HCT116 (cell line): ENCODE measurements around the gene C19orf38. TPM values are rescaled to one million over a fixed set of nuclear protein-coding genes. Genes with fewer than 3 reads are reported as not detected.

ENCODE experiments used
- ATAC-seq: fragments of 200-7000 bp; cut with Tn5 transposase; 2 replicates; pipeline ENCODE4 v1.9.1; 2020; ENCODE audit warnings: mild to moderate bottlenecking, moderate library complexity
- BruUV-seq: library from RNA; stranded (reverse); fragments of 400-500 nt; replicated peaks from 2 replicates; lab custom pipeline; 2021; lab: Mats Ljungman, UMichigan
- CTCF ChIA-PET: fragments of 300-600 bp; sonication (Branson Sonifier 250); formaldehyde crosslinking; loops from one replicate; lab custom pipeline; 2021; ENCODE audit warnings: antibody characterized with exemption; lab: Charles Lee
- POLR2A ChIA-PET: fragments of 300-600, 350-600 bp; sonication (Branson Sonifier 250); formaldehyde crosslinking; loops from one replicate; lab custom pipeline; 2021; ENCODE audit warnings: antibody characterized with exemption; lab: Charles Lee
- RAD21 ChIA-PET, 2 experiments: fragments of 300-600 bp; sonication (Branson Sonifier 250); formaldehyde crosslinking; loops; one replicate each; lab custom pipeline; 2023; ENCODE audit warnings: low total read pairs in 2 of 2; ENCODE audit not compliant: uncharacterized antibody in 2 of 2, unreplicated experiment in 2 of 2, low non-redundant PET in 1 of 2; lab: Charles Lee
- DNase-seq: peaks from one replicate; pipeline ENCODE4 v3.0.0-alpha.2; 2010; ENCODE audit warnings: low read depth, low spot score
- H2AFZ ChIP-seq: fragments of 200-600 bp; shearing (Covaris generic), sonication (generic); 2 replicates; pipeline ENCODE4 v1.6.1; 2017; ENCODE audit warnings: low read depth, mixed run types, mixed read lengths, antibody characterized with exemption, low read length; ENCODE audit not compliant: poor library complexity, severe bottlenecking
- H3K27ac ChIP-seq: 2 replicates; pipeline ENCODE4 v1.5.1; 2012; ENCODE audit warnings: low read depth, low read length
- H3K27me3 ChIP-seq: fragments of 200-600 bp; sonication (generic); 2 replicates; pipeline ENCODE4 v1.6.1; 2016; ENCODE audit warnings: mixed run types, low read length, mixed read lengths; ENCODE audit not compliant: insufficient read depth
- H3K36me3 ChIP-seq, 2 experiments: fragments of 200-500 bp in 1 of 2; fragments of 200-600 bp in 1 of 2; sonication (Bioruptor generic) in 1 of 2; sonication (generic) in 1 of 2; 2 replicates each; pipeline versions ENCODE4 v1.5.1 to v1.6.1; 2014 to 2016; ENCODE audit warnings: low read length in 2 of 2, inconsistent platforms in 1 of 2, mixed read lengths in 1 of 2, mixed run types in 1 of 2; ENCODE audit not compliant: insufficient read depth in 2 of 2, control insufficient read depth in 1 of 2
- H3K4me1 ChIP-seq, 2 experiments: fragments of 200-600 bp in 1 of 2; sonication (generic) in 1 of 2; 2 replicates each; pipeline versions ENCODE4 v1.5.1 to v1.6.1; 2012 to 2017; ENCODE audit warnings: low read length in 2 of 2, inconsistent platforms in 1 of 2, mild to moderate bottlenecking in 1 of 2, mixed read lengths in 1 of 2, mixed run types in 1 of 2, moderate library complexity in 1 of 2; ENCODE audit not compliant: insufficient read depth in 2 of 2, control insufficient read depth in 1 of 2
- H3K4me2 ChIP-seq: fragments of 200-600 bp; sonication (generic); 2 replicates; pipeline ENCODE4 v1.6.1; 2017; ENCODE audit warnings: mixed run types, low read length, mixed read lengths
- H3K4me3 ChIP-seq, 2 experiments: fragments of 200-600 bp in 1 of 2; sonication (generic) in 1 of 2; replicated peaks in 1 of 2; 2 replicates each; pipeline ENCODE4 v1.5.1; 2011 to 2016; ENCODE audit warnings: low read length in 2 of 2, control low read depth in 1 of 2, low read depth in 1 of 2, mild to moderate bottlenecking in 1 of 2, mixed read lengths in 1 of 2, mixed run types in 1 of 2
- H3K79me2 ChIP-seq: fragments of 200-600 bp; sonication (generic); 2 replicates; pipeline ENCODE4 v1.6.1; 2017; ENCODE audit warnings: mild to moderate bottlenecking, mixed run types, low read length, moderate library complexity, mixed read lengths; ENCODE audit not compliant: insufficient read depth
- H3K9ac ChIP-seq: fragments of 200-600 bp; sonication (generic); 2 replicates; pipeline ENCODE4 v1.6.1; 2016; ENCODE audit warnings: low read length, mixed read lengths
- H3K9me2 ChIP-seq: fragments of 200-600 bp; sonication (generic), shearing (Covaris generic); 2 replicates; pipeline ENCODE4 v1.6.1; 2017; ENCODE audit warnings: mixed run types, mild to moderate bottlenecking, moderate library complexity; ENCODE audit not compliant: insufficient read depth
- H3K9me3 ChIP-seq, 2 experiments: fragments of 200-500 bp in 1 of 2; fragments of 200-600 bp in 1 of 2; sonication (Bioruptor generic) in 1 of 2; sonication (generic) in 1 of 2; 2 replicates each; pipeline ENCODE4 v1.6.1; 2014 to 2017; ENCODE audit warnings: low read length in 2 of 2, mixed read lengths in 2 of 2, inconsistent platforms in 1 of 2, low read depth in 1 of 2, mild to moderate bottlenecking in 1 of 2, mixed run types in 1 of 2, moderate library complexity in 1 of 2; ENCODE audit not compliant: control insufficient read depth in 1 of 2, insufficient read depth in 1 of 2
- H4K20me1 ChIP-seq: fragments of 200-600 bp; sonication (generic), shearing (Covaris generic); 2 replicates; pipeline ENCODE4 v1.6.1; 2017; ENCODE audit warnings: mixed run types, mild to moderate bottlenecking, moderate library complexity; ENCODE audit not compliant: insufficient read depth
- ELF1 ChIP-seq: IDR thresholded peaks from 2 replicates; pipeline ENCODE4 v1.6.1; 2012; ENCODE audit warnings: low read depth, borderline replicate concordance
- EZH2phosphoT487 ChIP-seq: fragments of 200-600 bp; IDR thresholded peaks from 2 replicates; pipeline ENCODE4 v1.6.1; 2018; ENCODE audit warnings: antibody characterized with exemption, borderline replicate concordance
- JUND ChIP-seq: IDR thresholded peaks from 2 replicates; pipeline ENCODE4 v1.6.1; 2012
- SIN3A ChIP-seq: IDR thresholded peaks from 2 replicates; pipeline ENCODE4 v1.6.1; 2012; ENCODE audit warnings: low read depth
- YY1 ChIP-seq: IDR thresholded peaks from 2 replicates; pipeline ENCODE4 v1.6.1; 2011; ENCODE audit warnings: low read length, low read depth, moderate library complexity, mild to moderate bottlenecking; ENCODE audit not compliant: insufficient replicate concordance; ENCODE audit errors: extremely low read depth
- ZNF274 ChIP-seq: fragments of 200-500 bp; sonication (Bioruptor generic); IDR thresholded peaks from 2 replicates; pipeline ENCODE4 v1.6.1; 2014; ENCODE audit warnings: mild to moderate bottlenecking, low read depth, low read length, inconsistent platforms
- intact Hi-C: fragments of 100-400 bp; cut with micrococcal nuclease; formaldehyde crosslinking; loops from 2 replicates; pipeline ENCODE4 v1.10.0; 2022
- total RNA-seq: library from RNA; stranded (reverse); gene quantifications from one replicate; pipeline ENCODE4 v1.2.1, GENCODE V29; 2021; ENCODE audit not compliant: unreplicated experiment
- TF ChIP-seq, protein P1 (sequence below): IDR thresholded peaks from 2 replicates; pipeline ENCODE4 v1.6.1; 2012; ENCODE audit warnings: low read depth
- TF ChIP-seq, protein P2 (sequence below): IDR thresholded peaks from 2 replicates; pipeline ENCODE4 v1.6.1; 2012

C19orf38 gene
- total RNA-seq, 1 experiment from 2014 or later = 0.74 TPM

DNA sequence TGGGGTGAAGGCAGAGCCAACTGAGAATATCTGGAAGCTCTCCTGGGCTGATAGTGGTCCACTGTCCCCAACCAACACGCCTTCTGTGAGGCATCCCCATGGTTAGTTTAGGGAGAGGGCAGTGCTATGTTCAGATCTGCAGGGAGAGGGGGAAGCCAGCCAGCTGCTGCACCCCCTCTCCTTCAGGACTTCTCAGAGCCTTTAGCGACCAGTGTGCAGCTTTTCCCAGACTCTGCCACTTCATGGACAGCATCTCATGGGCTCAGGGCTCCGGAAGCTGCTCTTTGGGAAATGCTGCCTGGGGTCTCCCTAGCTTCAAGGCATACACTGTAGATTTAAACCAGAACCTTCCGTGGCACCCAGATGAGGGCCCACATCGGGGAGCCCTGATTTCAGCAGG, 45.7 kb upstream of the C19orf38 start (continued):
- TF ChIP-seq ZNF274 = no peak
- TF ChIP-seq EZH2phosphoT487 = no peak
- TF ChIP-seq ELF1 = no peak

- ATAC-seq (no peak), DNase-seq (no peak)
- H4K20me1 ChIP-seq = no peaks in the 10 kb centered on the region
- ChIA-PET CTCF (no interaction called here), POLR2A (no interaction called here), RAD21 (no interaction called here)
- no peak overlapping the region for H3K4me2 ChIP-seq
- no peak overlapping the region for H3K27ac ChIP-seq
- no peaks in the 10 kb centered on the region for H3K9me3 ChIP-seq
- TF ChIP-seq, protein P1, sequence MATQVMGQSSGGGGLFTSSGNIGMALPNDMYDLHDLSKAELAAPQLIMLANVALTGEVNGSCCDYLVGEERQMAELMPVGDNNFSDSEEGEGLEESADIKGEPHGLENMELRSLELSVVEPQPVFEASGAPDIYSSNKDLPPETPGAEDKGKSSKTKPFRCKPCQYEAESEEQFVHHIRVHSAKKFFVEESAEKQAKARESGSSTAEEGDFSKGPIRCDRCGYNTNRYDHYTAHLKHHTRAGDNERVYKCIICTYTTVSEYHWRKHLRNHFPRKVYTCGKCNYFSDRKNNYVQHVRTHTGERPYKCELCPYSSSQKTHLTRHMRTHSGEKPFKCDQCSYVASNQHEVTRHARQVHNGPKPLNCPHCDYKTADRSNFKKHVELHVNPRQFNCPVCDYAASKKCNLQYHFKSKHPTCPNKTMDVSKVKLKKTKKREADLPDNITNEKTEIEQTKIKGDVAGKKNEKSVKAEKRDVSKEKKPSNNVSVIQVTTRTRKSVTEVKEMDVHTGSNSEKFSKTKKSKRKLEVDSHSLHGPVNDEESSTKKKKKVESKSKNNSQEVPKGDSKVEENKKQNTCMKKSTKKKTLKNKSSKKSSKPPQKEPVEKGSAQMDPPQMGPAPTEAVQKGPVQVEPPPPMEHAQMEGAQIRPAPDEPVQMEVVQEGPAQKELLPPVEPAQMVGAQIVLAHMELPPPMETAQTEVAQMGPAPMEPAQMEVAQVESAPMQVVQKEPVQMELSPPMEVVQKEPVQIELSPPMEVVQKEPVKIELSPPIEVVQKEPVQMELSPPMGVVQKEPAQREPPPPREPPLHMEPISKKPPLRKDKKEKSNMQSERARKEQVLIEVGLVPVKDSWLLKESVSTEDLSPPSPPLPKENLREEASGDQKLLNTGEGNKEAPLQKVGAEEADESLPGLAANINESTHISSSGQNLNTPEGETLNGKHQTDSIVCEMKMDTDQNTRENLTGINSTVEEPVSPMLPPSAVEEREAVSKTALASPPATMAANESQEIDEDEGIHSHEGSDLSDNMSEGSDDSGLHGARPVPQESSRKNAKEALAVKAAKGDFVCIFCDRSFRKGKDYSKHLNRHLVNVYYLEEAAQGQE = no peak
- no peak for TF ChIP-seq ELF1
- no peak for TF ChIP-seq JUND
- TF ChIP-seq, protein P2, sequence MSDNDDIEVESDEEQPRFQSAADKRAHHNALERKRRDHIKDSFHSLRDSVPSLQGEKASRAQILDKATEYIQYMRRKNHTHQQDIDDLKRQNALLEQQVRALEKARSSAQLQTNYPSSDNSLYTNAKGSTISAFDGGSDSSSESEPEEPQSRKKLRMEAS = no peak
- no peak for TF ChIP-seq YY1
- no peak for TF ChIP-seq SIN3A
- BruUV-seq = no TSS peak
- H3K36me3 ChIP-seq = peaks cover 8 to 33% of the 10 kb centered on the region in 2 experiments; a peak in 2 of 4 replicates
- H2AFZ ChIP-seq = no peak overlapping the region
- H3K79me2 ChIP-seq = no peaks in the 10 kb centered on the region
- no peak overlapping the region for H3K9ac ChIP-seq
- no peak overlapping the region for H3K4me3 ChIP-seq
- intact Hi-C loops = no loop called here
- H3K9me2 ChIP-seq = no peaks in the 10 kb centered on the region
- H3K27me3 ChIP-seq = no peaks in the 10 kb centered on the region
- H3K4me1 ChIP-seq = peaks cover 0 to 4% of the 10 kb centered on the region in 2 experiments; a peak in 2 of 4 replicates
Observed at GRCh38 chr19:10803252-10803651, 45.0 kb upstream of the C19orf38 start.
